Measurements from ENCODE around the gene ZNHIT3. TPM values are rescaled to one million over a fixed set of nuclear protein-coding genes. Genes with fewer than 3 reads are reported as not detected.

The ZNHIT3 gene
- total and polyA plus RNA-seq, 10 of the 15 experiments (the other 5 are each of a cell fraction or from before 2014, with no cell fraction given) = 34.1 to 128 (median 55.6) TPM

GRCh38 chr17:36532435-36532975, 46.0 kb downstream of the ZNHIT3 start:
- ChIA-PET RAD21 (ENCODE audit: unreplicated experiment) (no interaction called here), POLR2A (no interaction called here), SMC1A (ENCODE audit: uncharacterized antibody, unreplicated experiment) (no interaction called here), CTCF (interaction anchor here (1.1 kb wide), 1 partner anchor 12 kb away, joined by 3 read pairs; no protein-coding TSS in a partner anchor)
- H3K27me3 ChIP-seq (replicated peaks in 1 of 2; ENCODE audit: control insufficient read depth in 2 of 2, insufficient read depth in 2 of 2, low read length in 1 of 2) = no peaks in the 10 kb centered on the region
- in situ Hi-C loops (cut with MboI) = no loop called here
- no peaks in the 10 kb centered on the region for H3K9me3 ChIP-seq (replicated peaks; ENCODE audit: control insufficient read depth, insufficient read depth, low read length)
- WGBS (ENCODE audit: insufficient coverage, insufficient replicate concordance, low lambda C conversion rate, missing lambda C conversion rate) = 95% methylated on average over 2 of the region's 2 CpGs
- BruUV-seq (replicated peaks) = no TSS peak
- no peak overlapping the region for H2AFZ ChIP-seq (ENCODE audit: control insufficient read depth, low read depth, low read length)
- no peak overlapping the region for H3K4me3 ChIP-seq
- DNase-seq (ENCODE audit: low read depth, low spot score) = no peak
- ATAC-seq = no peak
- peak overlapping the region; percentile 100; the same call in 1 of the 2 replicates for H3K4me2 ChIP-seq (ENCODE audit: control insufficient read depth, insufficient read depth)
- FAIRE-seq = no peak
- peaks cover 9% of the 10 kb centered on the region for H3K4me1 ChIP-seq (ENCODE audit: control insufficient read depth, insufficient read depth, low read length)
- intact Hi-C loops (cut with micrococcal nuclease; ENCODE audit: unreplicated experiment) = no loop called here
- no peaks in the 10 kb centered on the region for H4K20me1 ChIP-seq (ENCODE audit: control insufficient read depth, insufficient read depth)
- TF ChIP-seq ZBTB4 (CRISPR knock-in tag; IDR thresholded peaks at IDR 0.05) (no peak), KAT2A (conservative IDR thresholded peaks at IDR 0.05; ENCODE audit: control insufficient read depth, low read depth, low read length) (no peak), CEBPB (IDR thresholded peaks at IDR 0.05; ENCODE audit: borderline replicate concordance in 1 of 2, low read depth in 2 of 2, low read length in 2 of 2) (no peak), RELB (IDR thresholded peaks at IDR 0.05; ENCODE audit: low read depth) (no peak), SIN3A (IDR thresholded peaks at IDR 0.05; ENCODE audit: low read depth, low read length) (no peak), NR2F1 (conservative IDR thresholded peaks at IDR 0.05) (no peak), RBBP5 (conservative IDR thresholded peaks at IDR 0.05) (no peak)
- H3K9ac ChIP-seq (ENCODE audit: control insufficient read depth, insufficient read depth, low read length) = no peak overlapping the region
- H3K27ac ChIP-seq (ENCODE audit: control insufficient read depth, insufficient read depth) = no peak overlapping the region
- peaks cover 29% of the 10 kb centered on the region for H3K79me2 ChIP-seq (ENCODE audit: control insufficient read depth, insufficient read depth, low read length)
- peaks cover 8 to 22% of the 10 kb centered on the region in 2 experiments for H3K36me3 ChIP-seq (ENCODE audit: control insufficient read depth in 2 of 2, insufficient read depth in 2 of 2, low read length in 1 of 2)
